ENCODE measurements around the gene SPANXN2.

Gene SPANXN2

GRCh38 chrX:143669395-143669794 lies 51.2 kb downstream of the SPANXN2 start:
- H3K4me3 ChIP-seq (ENCODE audit: low read depth, low read length): no peak overlapping the region
- TF ChIP-seq ZNF398 (tag by site-specific recombination; IDR thresholded peaks at IDR 0.05) (no peak), ZNF548 (tag by site-specific recombination; IDR thresholded peaks at IDR 0.05) (no peak), ZNF280D (tag by site-specific recombination; IDR thresholded peaks at IDR 0.05) (no peak), ZNF654 (tag by site-specific recombination; IDR thresholded peaks at IDR 0.05; ENCODE audit: low read depth) (peak; percentile 19; the same call in 1 of the 2 replicates), ZBTB6 (tag by site-specific recombination; IDR thresholded peaks at IDR 0.05) (no peak), ZFP69B (tag by site-specific recombination; IDR thresholded peaks at IDR 0.05) (no peak), SP3 (tag by site-specific recombination; IDR thresholded peaks at IDR 0.05) (no peak), GLIS1 (tag by site-specific recombination; IDR thresholded peaks at IDR 0.05) (no peak)
- H3K9me3 ChIP-seq (ENCODE audit: control insufficient read depth, insufficient read depth, low read depth, low read length): no peaks in the 10 kb centered on the region
- CTCF ChIA-PET: interaction anchor here (0.6 to 0.7 kb wide), 4 partner anchors 9 to 1654 kb away, joined by 3 to 6 read pairs (median 4); no protein-coding TSS in a partner anchor
- no peak overlapping the region for H3K27ac ChIP-seq (ENCODE audit: extremely low read depth, low read depth, low read length)
- no peaks in the 10 kb centered on the region for H3K4me1 ChIP-seq (ENCODE audit: control insufficient read depth, insufficient read depth, low read length)
- POLR2A ChIA-PET: no interaction called here
- H3K36me3 ChIP-seq (ENCODE audit: control insufficient read depth in 2 of 2, insufficient read depth in 1 of 2, low read length in 2 of 2): no peaks in the 10 kb centered on the region

- Histone ChIP-seq H3K4me1 (ENCODE audit: control insufficient read depth, insufficient read depth, low read length) (no peaks in the 10 kb centered on the region), H3K27ac (ENCODE audit: extremely low read depth, low read depth, low read length) (no peak overlapping the region), H3K9me3 (ENCODE audit: control insufficient read depth, insufficient read depth, low read depth, low read length) (no peaks in the 10 kb centered on the region), H3K4me3 (ENCODE audit: low read depth, low read length) (no peak overlapping the region), H3K36me3 (ENCODE audit: control insufficient read depth in 2 of 2, insufficient read depth in 1 of 2, low read length in 2 of 2) (no peaks in the 10 kb centered on the region)
- TF ChIP-seq ZNF654 (tag by site-specific recombination; IDR thresholded peaks at IDR 0.05; ENCODE audit: low read depth) (peak; percentile 30), ZNF146 (tag by site-specific recombination; IDR thresholded peaks at IDR 0.05) (no peak), ZNF157 (tag by site-specific recombination; IDR thresholded peaks at IDR 0.05) (no peak)
- POLR2A ChIA-PET: no interaction called here
- CTCF ChIA-PET: interaction anchor here (0.6 to 1.5 kb wide), 14 partner anchors 11 to 1526 kb away, joined by 3 to 7 read pairs (median 4); no protein-coding TSS in a partner anchor
Observed at GRCh38 chrX:143664302-143664701, 56.2 kb downstream of the SPANXN2 start.

- Histone ChIP-seq H3K9me3 (ENCODE audit: control insufficient read depth, insufficient read depth, low read depth, low read length) (no peaks in the 10 kb centered on the region), H3K27ac (ENCODE audit: extremely low read depth, low read depth, low read length) (no peak overlapping the region), H3K4me3 (ENCODE audit: low read depth, low read length) (no peak overlapping the region), H3K4me1 (ENCODE audit: control insufficient read depth, insufficient read depth, low read length) (no peaks in the 10 kb centered on the region), H3K36me3 (ENCODE audit: control insufficient read depth in 2 of 2, insufficient read depth in 1 of 2, low read length in 2 of 2) (no peaks in the 10 kb centered on the region)
- TF ChIP-seq PRDM10 (tag by site-specific recombination; IDR thresholded peaks at IDR 0.05) (no peak), ZBTB21 (tag by site-specific recombination; IDR thresholded peaks at IDR 0.05) (no peak), FEZF1 (tag by site-specific recombination; IDR thresholded peaks at IDR 0.05) (no peak), KLF17 (tag by site-specific recombination; IDR thresholded peaks at IDR 0.05) (no peak), ZNF624 (tag by site-specific recombination; IDR thresholded peaks at IDR 0.05) (no peak), ZBTB48 (tag by site-specific recombination; IDR thresholded peaks at IDR 0.05) (no peak), ZNF132 (tag by site-specific recombination; IDR thresholded peaks at IDR 0.05; ENCODE audit: borderline replicate concordance) (no peak), MZF1 (tag by site-specific recombination; IDR thresholded peaks at IDR 0.05; ENCODE audit: borderline replicate concordance) (no peak)
- CTCF ChIA-PET: interaction anchor here (0.5 to 1.5 kb wide), 7 partner anchors 11 to 1175 kb away, joined by 3 to 6 read pairs (median 4); no protein-coding TSS in a partner anchor
- POLR2A ChIA-PET: no interaction called here
Observed at GRCh38 chrX:143663755-143664154, 56.8 kb downstream of the SPANXN2 start.

Data from HEK293 (cell line).